Measurements from ENCODE around the gene LMF1.
"Not testable (repeated sequence)": the region's sequence is repeated elsewhere in the genome, so short reads cannot be mapped to it uniquely, and the experiment has no call there.

LMF1 gene

DNA sequence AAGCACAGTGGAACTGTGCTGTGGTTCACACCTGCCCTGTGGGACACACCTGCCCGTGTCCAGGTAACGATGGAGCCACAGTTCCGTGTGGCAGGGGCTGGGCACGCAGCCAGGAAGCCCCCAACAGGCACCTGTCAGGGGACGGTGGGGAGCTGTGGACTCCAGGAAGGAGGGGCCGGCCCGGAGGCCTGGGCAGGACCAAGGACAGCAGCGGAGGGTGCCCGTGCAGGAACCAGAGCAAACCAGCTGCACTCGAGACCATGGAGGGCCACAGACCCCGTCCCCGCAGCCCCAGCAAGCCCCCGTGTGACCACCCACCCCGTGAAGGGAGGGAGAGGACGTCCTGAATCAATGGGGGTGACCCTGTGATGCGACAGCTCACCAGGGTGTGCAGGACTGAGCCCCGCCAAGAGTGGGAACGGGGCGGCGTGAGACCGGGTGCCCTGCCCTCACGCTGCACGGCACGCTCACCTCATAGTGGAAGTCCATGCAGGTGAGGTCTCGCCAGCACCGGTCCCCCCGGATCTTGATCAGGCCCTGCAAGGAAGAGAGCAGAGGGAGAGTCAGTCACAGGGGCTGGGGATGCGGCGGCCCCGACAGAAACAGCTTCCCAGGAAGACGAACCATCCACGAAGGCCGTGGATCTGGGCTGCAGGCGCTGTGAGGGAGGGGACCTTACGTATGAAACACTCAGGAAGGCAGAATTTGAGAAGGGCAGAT, 78.1 kb downstream of the LMF1 start:
- H3K4me3 ChIP-seq (ENCODE audit: low read length in 2 of 2), result no peak overlapping the region
- no peak overlapping the region for H3K9ac ChIP-seq (ENCODE audit: low read depth in 1 of 2, low read length in 2 of 2)
- H3K4me1 ChIP-seq (ENCODE audit: control insufficient read depth in 2 of 2, insufficient read depth in 2 of 2, low read length in 2 of 2), result no peaks in the 10 kb centered on the region
- no peaks in the 10 kb centered on the region for H3K27me3 ChIP-seq (ENCODE audit: control insufficient read depth in 2 of 2, insufficient read depth in 2 of 2, low read length in 2 of 2)
- H3K9me3 ChIP-seq (ENCODE audit: control insufficient read depth in 2 of 2, low read length in 2 of 2), result no peaks in the 10 kb centered on the region
- peaks cover 0 to 4% of the 10 kb centered on the region in 2 donors for H3K36me3 ChIP-seq (ENCODE audit: control insufficient read depth in 2 of 2, insufficient read depth in 2 of 2, low read length in 2 of 2)
- H3K27ac ChIP-seq (ENCODE audit: low read depth in 2 of 2, low read length in 2 of 2), result no peak overlapping the region

DNA sequence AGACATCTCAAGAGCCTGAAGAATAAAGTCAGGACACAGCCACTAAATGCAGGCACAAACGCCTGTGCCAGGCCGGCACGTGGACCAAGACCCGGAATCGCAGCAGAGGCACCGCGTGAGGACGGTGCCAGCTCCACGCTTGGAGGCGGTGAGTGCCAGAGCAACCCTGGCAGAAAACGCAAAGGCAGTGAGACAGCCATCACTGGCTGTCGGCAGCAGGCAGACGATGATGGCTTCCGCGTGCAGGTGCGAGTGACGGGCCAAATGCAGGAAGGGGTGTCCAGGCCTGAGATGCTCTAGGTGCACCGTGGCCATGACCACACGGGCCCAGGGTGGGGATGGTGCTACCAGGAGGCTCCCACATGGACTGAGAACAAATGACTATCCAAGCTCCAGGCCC, 78.8 kb downstream of the LMF1 start:
- Histone ChIP-seq H3K27ac (ENCODE audit: low read depth in 2 of 2, low read length in 2 of 2) (no peak overlapping the region), H3K27me3 (ENCODE audit: control insufficient read depth in 2 of 2, insufficient read depth in 2 of 2, low read length in 2 of 2) (no peaks in the 10 kb centered on the region), H3K4me3 (ENCODE audit: low read length in 2 of 2) (no peak overlapping the region), H3K36me3 (ENCODE audit: control insufficient read depth in 2 of 2, insufficient read depth in 2 of 2, low read length in 2 of 2) (peaks cover 0 to 4% of the 10 kb centered on the region in 2 donors), H3K9ac (ENCODE audit: low read depth in 1 of 2, low read length in 2 of 2) (no peak overlapping the region), H3K9me3 (ENCODE audit: control insufficient read depth in 2 of 2, low read length in 2 of 2) (no peaks in the 10 kb centered on the region), H3K4me1 (ENCODE audit: control insufficient read depth in 2 of 2, insufficient read depth in 2 of 2, low read length in 2 of 2) (no peaks in the 10 kb centered on the region)

DNA sequence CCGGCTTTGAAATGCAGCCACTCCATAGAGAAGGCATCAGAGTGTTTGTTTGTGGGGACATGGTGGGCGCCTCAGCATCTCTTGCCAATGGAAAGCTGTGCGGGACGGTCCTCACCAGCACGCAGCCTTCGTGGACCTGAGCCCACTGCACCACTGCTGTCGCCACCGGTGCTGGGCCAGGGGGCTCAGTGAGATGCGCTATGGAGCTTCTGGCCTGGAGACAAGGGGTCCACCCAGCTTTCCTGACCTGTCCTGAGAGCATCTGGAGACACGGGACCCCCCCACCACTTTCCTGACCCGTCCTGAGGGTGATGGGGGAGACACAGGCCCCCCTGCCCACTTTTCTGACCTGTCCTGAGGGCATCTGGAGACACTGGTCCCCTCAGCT, 79.4 kb downstream of the LMF1 start:
- no peak overlapping the region for H3K27ac ChIP-seq (ENCODE audit: low read depth in 2 of 2, low read length in 2 of 2)
- no peak overlapping the region for H3K9ac ChIP-seq (ENCODE audit: low read depth in 1 of 2, low read length in 2 of 2)
- H3K27me3 ChIP-seq (ENCODE audit: control insufficient read depth in 2 of 2, insufficient read depth in 2 of 2, low read length in 2 of 2), result no peaks in the 10 kb centered on the region
- H3K9me3 ChIP-seq (ENCODE audit: control insufficient read depth in 2 of 2, low read length in 2 of 2), result no peaks in the 10 kb centered on the region
- H3K4me1 ChIP-seq (ENCODE audit: control insufficient read depth in 2 of 2, insufficient read depth in 2 of 2, low read length in 2 of 2), result no peaks in the 10 kb centered on the region
- H3K4me3 ChIP-seq (ENCODE audit: low read length in 2 of 2), result no peak overlapping the region
- peaks cover 0 to 4% of the 10 kb centered on the region in 2 donors for H3K36me3 ChIP-seq (ENCODE audit: control insufficient read depth in 2 of 2, insufficient read depth in 2 of 2, low read length in 2 of 2)

DNA sequence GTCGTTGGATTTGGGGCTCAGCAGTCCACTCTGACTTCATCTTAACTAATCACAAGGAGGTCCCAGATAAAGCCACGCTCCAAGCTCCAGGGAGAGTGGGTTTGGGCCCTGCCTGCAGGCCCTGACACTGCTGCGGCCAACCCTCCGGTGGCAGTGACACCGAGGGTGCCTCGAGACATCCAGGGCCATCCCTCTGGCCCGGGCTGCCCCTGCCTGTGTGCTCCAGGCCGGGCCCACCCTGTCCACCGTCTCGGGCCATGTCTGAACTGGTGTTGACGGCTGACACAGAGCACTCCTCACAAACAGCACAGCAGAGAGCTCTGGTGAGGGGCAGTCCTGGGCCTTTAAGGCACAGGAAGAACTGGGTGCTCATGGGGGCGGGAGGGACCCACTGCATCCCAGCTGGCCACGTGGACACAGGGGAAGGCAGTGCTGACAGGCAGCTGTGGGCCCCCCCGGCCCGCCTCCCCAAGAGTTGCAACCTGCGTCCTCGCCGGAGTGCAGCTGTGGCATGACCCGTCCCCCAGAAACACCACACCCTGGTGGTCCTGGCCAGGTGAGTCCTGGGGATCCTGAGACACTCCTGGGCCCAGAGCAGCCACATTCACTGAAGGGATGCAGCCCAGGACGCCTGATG, 80.0 kb downstream of the LMF1 start:
- H3K9ac ChIP-seq (ENCODE audit: low read depth in 1 of 2, low read length in 2 of 2), result no peak overlapping the region
- H3K9me3 ChIP-seq (ENCODE audit: control insufficient read depth in 2 of 2, low read length in 2 of 2), result no peaks in the 10 kb centered on the region
- no peak overlapping the region for H3K4me3 ChIP-seq (ENCODE audit: low read length in 2 of 2)
- no peaks in the 10 kb centered on the region for H3K27me3 ChIP-seq (ENCODE audit: control insufficient read depth in 2 of 2, insufficient read depth in 2 of 2, low read length in 2 of 2)
- no peak overlapping the region for H3K27ac ChIP-seq (ENCODE audit: low read depth in 2 of 2, low read length in 2 of 2)
- H3K4me1 ChIP-seq (ENCODE audit: control insufficient read depth in 2 of 2, insufficient read depth in 2 of 2, low read length in 2 of 2), result no peaks in the 10 kb centered on the region
- peaks cover 0 to 4% of the 10 kb centered on the region in 2 donors for H3K36me3 ChIP-seq (ENCODE audit: control insufficient read depth in 2 of 2, insufficient read depth in 2 of 2, low read length in 2 of 2)

DNA sequence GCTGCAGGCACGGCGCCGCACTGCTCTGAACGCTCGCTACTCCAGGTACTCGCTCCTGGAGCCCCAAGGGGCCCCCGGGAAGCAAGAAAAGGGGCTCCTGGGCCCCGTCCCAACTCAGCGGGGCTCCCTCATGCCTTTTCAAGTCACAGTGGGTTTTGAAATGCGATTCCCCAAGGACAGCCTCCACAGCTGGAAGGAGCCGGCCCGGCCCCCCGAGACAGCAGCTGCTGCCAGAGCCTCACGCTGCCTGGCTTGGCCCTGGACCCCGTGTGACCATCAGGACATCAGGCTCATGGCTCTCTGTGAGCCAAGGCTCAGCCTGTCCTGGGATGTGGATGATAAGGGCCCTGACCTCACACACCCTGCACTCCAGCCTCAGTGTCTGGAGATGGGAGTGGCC, 80.6 kb downstream of the LMF1 start:
- Histone ChIP-seq H3K27ac (ENCODE audit: low read depth in 2 of 2, low read length in 2 of 2) (no peak overlapping the region), H3K4me1 (ENCODE audit: control insufficient read depth in 2 of 2, insufficient read depth in 2 of 2, low read length in 2 of 2) (no peaks in the 10 kb centered on the region), H3K9me3 (ENCODE audit: control insufficient read depth in 2 of 2, low read length in 2 of 2) (no peaks in the 10 kb centered on the region), H3K9ac (ENCODE audit: low read depth in 1 of 2, low read length in 2 of 2) (no peak overlapping the region), H3K27me3 (ENCODE audit: control insufficient read depth in 2 of 2, insufficient read depth in 2 of 2, low read length in 2 of 2) (no peaks in the 10 kb centered on the region), H3K4me3 (ENCODE audit: low read length in 2 of 2) (no peak overlapping the region), H3K36me3 (ENCODE audit: control insufficient read depth in 2 of 2, insufficient read depth in 2 of 2, low read length in 2 of 2) (peaks cover 0 to 4% of the 10 kb centered on the region in 2 donors)

DNA sequence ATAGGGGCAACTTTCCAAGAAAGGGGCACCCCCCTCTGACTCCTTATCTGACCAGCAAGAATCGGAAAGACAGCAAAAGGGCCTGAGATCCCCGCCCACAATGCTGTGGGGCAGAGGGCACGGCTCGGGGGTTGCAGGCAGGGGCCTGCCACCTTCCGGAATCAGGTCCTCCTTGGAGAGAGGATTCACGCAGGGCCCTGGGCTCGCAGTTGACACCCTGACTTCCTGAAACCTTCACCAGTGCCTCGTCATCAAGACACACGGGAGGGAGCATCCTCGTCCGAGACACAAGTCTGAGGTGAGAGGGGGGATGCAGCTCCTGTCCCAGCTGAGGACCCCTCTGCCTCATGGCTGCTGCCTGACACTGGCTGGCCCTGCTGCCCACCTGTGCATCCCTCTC, 81.2 kb downstream of the LMF1 start:
- no peak overlapping the region for H3K27ac ChIP-seq (ENCODE audit: low read depth in 2 of 2, low read length in 2 of 2)
- no peaks in the 10 kb centered on the region for H3K27me3 ChIP-seq (ENCODE audit: control insufficient read depth in 2 of 2, insufficient read depth in 2 of 2, low read length in 2 of 2)
- no peak overlapping the region for H3K4me3 ChIP-seq (ENCODE audit: low read length in 2 of 2)
- no peaks in the 10 kb centered on the region for H3K4me1 ChIP-seq (ENCODE audit: control insufficient read depth in 2 of 2, insufficient read depth in 2 of 2, low read length in 2 of 2)
- peaks cover 2 to 4% of the 10 kb centered on the region in 2 donors for H3K36me3 ChIP-seq (ENCODE audit: control insufficient read depth in 2 of 2, insufficient read depth in 2 of 2, low read length in 2 of 2)
- no peak overlapping the region for H3K9ac ChIP-seq (ENCODE audit: low read depth in 1 of 2, low read length in 2 of 2)
- H3K9me3 ChIP-seq (ENCODE audit: control insufficient read depth in 2 of 2, low read length in 2 of 2), result no peaks in the 10 kb centered on the region

DNA sequence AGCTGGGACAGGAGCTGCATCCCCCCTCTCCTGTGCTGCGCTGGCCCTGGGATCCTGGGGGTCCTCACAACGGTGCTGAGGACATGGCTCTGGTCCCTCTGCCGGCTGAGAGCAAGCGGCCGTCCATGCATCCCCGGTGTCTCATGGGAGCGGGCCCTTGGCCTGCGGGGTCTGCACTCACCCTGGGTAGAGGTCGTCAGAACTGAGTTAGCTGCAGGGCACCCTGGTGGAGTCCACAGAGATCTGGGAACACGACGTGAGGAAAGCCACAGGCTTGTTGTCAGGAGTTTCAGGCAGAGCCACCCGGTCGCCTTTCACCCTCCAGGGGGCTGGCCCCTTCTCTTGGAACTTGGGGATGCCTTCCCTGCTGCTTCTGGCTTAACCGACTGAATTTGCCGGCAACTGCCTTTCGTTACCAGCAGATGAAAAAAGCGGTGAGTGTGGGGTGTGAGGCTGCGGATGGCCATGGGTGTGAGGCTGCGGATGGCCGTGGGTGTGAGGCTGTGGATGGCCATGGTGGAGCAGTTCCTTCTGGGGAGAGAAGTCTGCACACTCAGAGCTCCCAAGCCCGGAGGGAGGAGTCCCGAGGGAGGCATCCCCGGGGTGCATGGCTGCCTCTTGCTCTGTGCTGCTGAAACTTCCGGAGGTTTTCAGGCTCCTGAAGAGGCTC, 81.7 kb downstream of the LMF1 start:
- Histone ChIP-seq H3K9ac (ENCODE audit: low read depth in 1 of 2, low read length in 2 of 2) (no peak overlapping the region), H3K36me3 (ENCODE audit: control insufficient read depth in 2 of 2, insufficient read depth in 2 of 2, low read length in 2 of 2) (peaks cover 4 to 5% of the 10 kb centered on the region in 2 donors), H3K27me3 (ENCODE audit: control insufficient read depth in 2 of 2, insufficient read depth in 2 of 2, low read length in 2 of 2) (no peaks in the 10 kb centered on the region), H3K4me1 (ENCODE audit: control insufficient read depth in 2 of 2, insufficient read depth in 2 of 2, low read length in 2 of 2) (no peaks in the 10 kb centered on the region), H3K9me3 (ENCODE audit: control insufficient read depth in 2 of 2, low read length in 2 of 2) (no peaks in the 10 kb centered on the region), H3K4me3 (ENCODE audit: low read length in 2 of 2) (no peak overlapping the region), H3K27ac (ENCODE audit: low read depth in 2 of 2, low read length in 2 of 2) (no peak overlapping the region)

DNA sequence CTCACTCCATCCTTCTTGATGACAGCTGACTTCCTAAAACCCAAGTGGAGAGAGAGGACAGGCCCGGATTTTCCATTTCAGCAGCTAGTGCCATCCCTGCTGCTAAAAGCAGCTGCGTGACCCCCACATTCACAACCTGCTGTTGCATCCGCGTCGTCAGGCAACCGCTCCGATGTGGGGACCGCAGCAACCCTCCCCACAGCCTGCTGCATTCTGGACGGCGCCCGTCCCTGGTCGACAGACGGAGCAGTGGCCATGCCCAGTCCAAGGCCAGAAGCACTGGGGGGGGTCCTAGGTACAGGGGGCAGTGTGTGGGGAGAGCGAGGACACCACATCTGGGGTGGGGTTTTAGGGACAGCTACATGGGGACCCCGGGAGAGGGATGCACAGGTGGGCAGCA, 82.3 kb downstream of the LMF1 start:
- H3K9ac ChIP-seq (ENCODE audit: low read depth in 1 of 2, low read length in 2 of 2); H3K27ac ChIP-seq (ENCODE audit: low read depth in 2 of 2, low read length in 2 of 2); H3K4me1 ChIP-seq (ENCODE audit: control insufficient read depth in 2 of 2, insufficient read depth in 2 of 2, low read length in 2 of 2); H3K9me3 ChIP-seq (ENCODE audit: control insufficient read depth in 2 of 2, low read length in 2 of 2); H3K36me3 ChIP-seq (ENCODE audit: control insufficient read depth in 2 of 2, insufficient read depth in 2 of 2, low read length in 2 of 2); H3K27me3 ChIP-seq (ENCODE audit: control insufficient read depth in 2 of 2, insufficient read depth in 2 of 2, low read length in 2 of 2); H3K4me3 ChIP-seq (ENCODE audit: low read length in 2 of 2): not testable (repeated sequence)

DNA sequence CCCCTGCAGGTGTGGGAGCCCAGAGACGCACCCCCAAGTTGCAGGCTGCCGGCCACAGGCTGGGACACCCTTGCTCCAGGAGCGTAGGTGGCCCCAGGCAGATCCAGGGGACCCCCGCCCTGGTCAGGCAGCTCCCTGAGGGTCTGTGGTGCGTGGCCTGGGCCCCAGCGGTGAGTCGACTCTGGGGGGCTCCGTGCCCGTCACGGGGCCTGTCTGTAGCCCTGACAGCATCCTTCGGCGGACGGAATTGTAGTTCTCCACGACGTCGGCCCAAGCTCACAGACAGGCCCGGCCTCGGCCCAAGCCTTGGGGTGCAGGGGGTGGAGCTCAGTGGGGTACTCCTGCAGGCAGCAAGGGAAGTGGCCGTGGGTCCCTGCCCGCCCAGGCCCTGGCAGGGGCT, 82.9 kb downstream of the LMF1 start:
- Histone ChIP-seq H3K36me3 (ENCODE audit: control insufficient read depth in 2 of 2, insufficient read depth in 2 of 2, low read length in 2 of 2) (peaks cover 4 to 5% of the 10 kb centered on the region in 2 donors), H3K9ac (ENCODE audit: low read depth in 1 of 2, low read length in 2 of 2) (no peak overlapping the region), H3K9me3 (ENCODE audit: control insufficient read depth in 2 of 2, low read length in 2 of 2) (no peaks in the 10 kb centered on the region), H3K4me3 (ENCODE audit: low read length in 2 of 2) (no peak overlapping the region), H3K27me3 (ENCODE audit: control insufficient read depth in 2 of 2, insufficient read depth in 2 of 2, low read length in 2 of 2) (no peaks in the 10 kb centered on the region), H3K27ac (ENCODE audit: low read depth in 2 of 2, low read length in 2 of 2) (no peak overlapping the region), H3K4me1 (ENCODE audit: control insufficient read depth in 2 of 2, insufficient read depth in 2 of 2, low read length in 2 of 2) (no peaks in the 10 kb centered on the region)
